Endothelial cell (in vitro differentiated cells): ENCODE data around the gene KIF19. TPM values are rescaled to one million over a fixed set of nuclear protein-coding genes. Genes with fewer than 3 reads are reported as not detected.
"Not testable (repeated sequence)": the region's sequence is repeated elsewhere in the genome, so short reads cannot be mapped to it uniquely, and the experiment has no call there.

Experiments used
- DNase-seq: peaks from one replicate; pipeline ENCODE4 v3.0.0; 2021; ENCODE audit warnings: low spot score
- H3K27ac Mint-ChIP-seq: one replicate; pipeline ENCODE4 v1.8.0; 2021; ENCODE audit warnings: mixed read lengths, inconsistent platforms; ENCODE audit not compliant: unreplicated experiment
- H3K27me3 Mint-ChIP-seq: one replicate; pipeline ENCODE4 v1.8.0; 2021; ENCODE audit warnings: mild to moderate bottlenecking, moderate library complexity, mixed read lengths, inconsistent platforms; ENCODE audit not compliant: unreplicated experiment
- H3K36me3 Mint-ChIP-seq: one replicate; pipeline ENCODE4 v1.8.0; 2021; ENCODE audit warnings: mild to moderate bottlenecking, low read depth, mixed read lengths, inconsistent platforms; ENCODE audit not compliant: unreplicated experiment
- H3K4me1 Mint-ChIP-seq: one replicate; pipeline ENCODE4 v1.8.0; 2021; ENCODE audit warnings: mild to moderate bottlenecking, mixed read lengths, inconsistent platforms; ENCODE audit not compliant: unreplicated experiment
- H3K4me3 Mint-ChIP-seq: one replicate; pipeline ENCODE4 v1.8.0; 2021; ENCODE audit warnings: mild to moderate bottlenecking, mixed read lengths, inconsistent platforms; ENCODE audit not compliant: unreplicated experiment
- H3K9me3 Mint-ChIP-seq: one replicate; pipeline ENCODE4 v1.8.0; 2021; ENCODE audit warnings: mixed read lengths, inconsistent platforms; ENCODE audit not compliant: unreplicated experiment
- total RNA-seq: library from RNA; stranded (reverse); fragmentation: NEBNext Ultra II Directional; extraction: Animal tissue kit (Norgen Biotek cat#: 25700); gene quantifications from one replicate; pipeline ENCODE4 v1.2.1, GENCODE V29; 2021; ENCODE audit not compliant: unreplicated experiment
- TF ChIP-seq, protein P1 (sequence below): fragments of 200-600 bp; sonication (generic); IDR thresholded peaks from one replicate; pipeline ENCODE4 v1.5.0; 2021; ENCODE audit warnings: antibody characterized with exemption; ENCODE audit not compliant: unreplicated experiment

The KIF19 gene
- total RNA-seq, 1 donor from 2014 or later: 48.1 TPM

- TF ChIP-seq, protein P1, sequence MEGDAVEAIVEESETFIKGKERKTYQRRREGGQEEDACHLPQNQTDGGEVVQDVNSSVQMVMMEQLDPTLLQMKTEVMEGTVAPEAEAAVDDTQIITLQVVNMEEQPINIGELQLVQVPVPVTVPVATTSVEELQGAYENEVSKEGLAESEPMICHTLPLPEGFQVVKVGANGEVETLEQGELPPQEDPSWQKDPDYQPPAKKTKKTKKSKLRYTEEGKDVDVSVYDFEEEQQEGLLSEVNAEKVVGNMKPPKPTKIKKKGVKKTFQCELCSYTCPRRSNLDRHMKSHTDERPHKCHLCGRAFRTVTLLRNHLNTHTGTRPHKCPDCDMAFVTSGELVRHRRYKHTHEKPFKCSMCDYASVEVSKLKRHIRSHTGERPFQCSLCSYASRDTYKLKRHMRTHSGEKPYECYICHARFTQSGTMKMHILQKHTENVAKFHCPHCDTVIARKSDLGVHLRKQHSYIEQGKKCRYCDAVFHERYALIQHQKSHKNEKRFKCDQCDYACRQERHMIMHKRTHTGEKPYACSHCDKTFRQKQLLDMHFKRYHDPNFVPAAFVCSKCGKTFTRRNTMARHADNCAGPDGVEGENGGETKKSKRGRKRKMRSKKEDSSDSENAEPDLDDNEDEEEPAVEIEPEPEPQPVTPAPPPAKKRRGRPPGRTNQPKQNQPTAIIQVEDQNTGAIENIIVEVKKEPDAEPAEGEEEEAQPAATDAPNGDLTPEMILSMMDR: no peak
- H3K36me3 Mint-ChIP-seq: no peaks in the 10 kb centered on the region
- peaks cover 11% of the 10 kb centered on the region for H3K4me1 Mint-ChIP-seq
- no peak for DNase-seq
- no peak overlapping the region for H3K27ac Mint-ChIP-seq
- H3K27me3 Mint-ChIP-seq: peaks cover 4% of the 10 kb centered on the region
- H3K9me3 Mint-ChIP-seq: no peaks in the 10 kb centered on the region
- H3K4me3 Mint-ChIP-seq: no peak overlapping the region
Measured at GRCh38 chr17:74404218-74404617, 78.2 kb downstream of the KIF19 start.

GRCh38 chr17:74404789-74405188, 78.8 kb downstream of the KIF19 start:
- Mint-ChIP-seq H3K4me1 (peaks cover 11% of the 10 kb centered on the region), H3K27me3 (peaks cover 4% of the 10 kb centered on the region), H3K36me3 (no peaks in the 10 kb centered on the region), H3K4me3 (no peak overlapping the region), H3K27ac (no peak overlapping the region), H3K9me3 (no peaks in the 10 kb centered on the region)
- no peak for DNase-seq
- TF ChIP-seq, protein P1: no peak

DNA sequence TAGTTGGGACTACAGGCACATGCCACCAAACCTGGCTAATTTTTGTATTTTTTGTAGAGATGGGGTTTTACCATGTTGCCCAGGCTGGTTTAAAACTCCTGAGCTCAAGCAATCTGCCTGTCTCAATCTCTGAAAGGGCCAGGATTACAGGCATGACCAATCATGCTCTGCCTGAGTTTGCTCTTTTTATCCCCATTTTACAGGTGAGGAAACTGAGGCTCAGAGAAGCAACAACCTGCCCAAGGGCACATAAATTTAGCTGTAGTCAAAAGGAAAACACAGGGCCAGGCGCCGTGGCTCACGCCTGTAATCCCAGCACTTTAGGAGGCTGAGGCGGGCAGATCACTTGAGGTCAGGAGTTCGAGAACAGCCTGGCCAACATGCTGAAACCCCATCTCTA, 79.3 kb downstream of the KIF19 start:
- not testable (repeated sequence) for H3K36me3 Mint-ChIP-seq, H3K9me3 Mint-ChIP-seq, H3K27me3 Mint-ChIP-seq, H3K27ac Mint-ChIP-seq, H3K4me3 Mint-ChIP-seq, DNase-seq
- H3K4me1 Mint-ChIP-seq: peaks cover 13% of the 10 kb centered on the region

Other genes with a start within 250 kb of the KIF19 start
- 1,802 TPM for gene RPL38, start 122.5 kb upstream of the KIF19 start, total RNA-seq
- 6.8 TPM for gene TTYH2, start 112.7 kb upstream of the KIF19 start, total RNA-seq
- not detected for gene DNAI2, start 52.0 kb upstream of the KIF19 start, total RNA-seq
- gene BTBD17, start 35.6 kb downstream of the KIF19 start, total RNA-seq: 2.7 TPM
- 0.18 TPM for gene GPR142, start 41.3 kb downstream of the KIF19 start, total RNA-seq
- 24.7 TPM for gene GPRC5C, start 105.9 kb downstream of the KIF19 start, total RNA-seq
- not detected for gene CD300A, start 140.4 kb downstream of the KIF19 start, total RNA-seq
- not detected for gene CD300LB, start 205.2 kb downstream of the KIF19 start, total RNA-seq
- gene CD300C, start 219.9 kb downstream of the KIF19 start, total RNA-seq: not detected
- gene CD300H, start 241.3 kb downstream of the KIF19 start, total RNA-seq: not detected